M059J (cell line): ENCODE measurements around the gene BMAL1. TPM values are rescaled to one million over a fixed set of nuclear protein-coding genes. Genes with fewer than 3 reads are reported as not detected.
A peak's percentile ranks its signal among the peaks of the same experiment; 100 is the strongest.
"Not testable (repeated sequence)": the region's sequence is repeated elsewhere in the genome, so short reads cannot be mapped to it uniquely, and the experiment has no call there.

Experiments
- DNase-seq: peaks from one replicate; pipeline ENCODE4 v3.0.0-alpha.2; 2012; ENCODE audit warnings: low read depth
- total RNA-seq: library from RNA; depleted of rRNA; stranded (reverse); fragments of >200 nt; shearing (Covaris generic); gene quantifications from 2 replicates; pipeline ENCODE4 v1.2.3, GENCODE V29; 2014; rRNA removed

BMAL1 gene
- total RNA-seq, 1 experiment from 2014 or later, result 34.0 TPM

DNA sequence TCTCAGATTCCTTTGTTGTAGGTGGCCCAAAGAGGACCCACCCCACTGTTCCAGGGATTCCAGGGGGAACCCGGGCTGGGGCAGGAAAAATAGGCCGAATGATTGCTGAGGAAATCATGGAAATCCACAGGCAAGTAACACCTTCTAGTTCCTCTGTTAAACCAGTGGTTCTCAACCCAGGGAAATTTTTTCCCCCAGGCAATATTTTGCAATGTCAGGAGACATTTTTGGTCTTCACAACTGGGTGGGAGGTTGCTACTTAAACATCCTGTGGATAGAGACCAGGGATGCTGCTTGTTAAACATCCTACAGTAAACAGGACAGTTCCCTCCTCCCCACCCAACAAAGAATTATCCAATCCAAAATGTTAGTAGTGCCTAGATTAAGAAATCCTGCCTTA is 100.7 kb downstream of the BMAL1 start:
- no peak for DNase-seq

DNA sequence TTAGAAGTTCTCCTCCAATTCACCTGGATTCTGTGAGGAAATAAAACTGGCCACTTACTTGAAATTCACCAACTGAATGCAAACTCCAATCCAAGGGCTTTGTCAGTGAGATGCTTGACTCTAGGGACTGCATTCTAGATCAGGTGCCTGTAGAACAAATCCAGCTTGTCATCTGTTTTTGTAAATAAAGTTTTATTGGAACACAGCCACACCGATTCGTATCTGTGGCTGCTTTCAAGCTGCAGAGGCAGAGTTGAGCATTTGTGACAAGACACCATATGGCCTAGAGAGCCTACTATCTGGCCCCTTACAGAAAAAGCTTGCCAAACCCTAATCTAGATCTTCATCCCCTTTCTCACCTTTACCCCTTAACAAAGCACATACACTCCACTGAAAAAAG is 103.1 kb downstream of the BMAL1 start:
- no peak for DNase-seq

DNA sequence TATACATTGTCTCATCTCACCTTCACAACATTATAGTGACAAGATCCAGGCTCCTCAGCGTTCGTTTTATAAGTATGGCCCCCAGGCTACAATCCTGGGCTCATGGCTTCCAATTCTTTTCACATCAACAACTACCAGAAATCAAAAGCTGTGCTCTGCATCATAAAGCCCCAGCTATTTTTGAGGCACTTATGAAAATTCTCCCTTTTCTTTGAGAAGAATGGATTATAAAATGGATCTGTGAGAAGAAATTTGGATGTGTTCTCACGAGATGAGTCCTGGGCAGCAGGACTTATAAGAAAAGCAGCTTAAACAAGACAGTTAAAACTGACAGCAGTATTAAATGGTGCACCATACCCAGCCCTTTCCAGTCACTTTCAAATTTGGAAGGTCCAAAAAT is 105.2 kb downstream of the BMAL1 start:
- no peak for DNase-seq

DNA sequence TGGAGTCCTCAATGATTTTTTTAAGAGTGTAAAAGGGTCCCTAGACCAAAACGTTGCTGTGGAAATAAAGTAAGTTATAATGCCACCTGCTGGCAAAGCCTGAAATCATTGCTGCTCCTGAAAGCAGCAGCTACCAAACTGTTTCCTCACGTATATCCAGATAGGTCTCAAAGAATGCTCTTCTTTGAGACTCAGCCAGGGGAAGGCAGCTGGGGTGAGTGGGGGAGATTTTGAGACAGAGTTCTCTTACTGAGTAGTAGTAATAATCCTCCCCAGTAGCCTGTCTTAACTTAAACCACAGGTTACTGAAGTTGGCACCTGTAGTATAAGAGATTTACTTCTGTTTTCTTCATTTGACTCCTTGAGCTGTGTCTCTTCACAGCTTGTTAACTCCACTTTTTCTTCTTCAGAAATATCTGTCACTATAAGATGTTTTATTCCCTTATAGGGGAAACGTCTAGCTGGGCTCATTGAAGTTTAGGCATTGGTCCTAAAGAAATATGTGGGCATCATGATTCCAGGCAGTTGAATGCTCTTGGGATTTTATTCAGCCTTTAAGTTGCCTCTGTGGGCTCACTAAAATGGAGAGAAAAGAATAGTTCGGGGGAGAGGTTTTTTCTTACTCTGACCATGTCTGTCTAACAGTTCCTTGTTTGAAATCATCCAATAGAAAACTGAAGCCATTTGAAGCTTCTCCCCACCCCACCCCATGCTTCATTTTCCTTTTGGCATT is 107.5 kb downstream of the BMAL1 start:
- peak; percentile 47 for DNase-seq

DNA sequence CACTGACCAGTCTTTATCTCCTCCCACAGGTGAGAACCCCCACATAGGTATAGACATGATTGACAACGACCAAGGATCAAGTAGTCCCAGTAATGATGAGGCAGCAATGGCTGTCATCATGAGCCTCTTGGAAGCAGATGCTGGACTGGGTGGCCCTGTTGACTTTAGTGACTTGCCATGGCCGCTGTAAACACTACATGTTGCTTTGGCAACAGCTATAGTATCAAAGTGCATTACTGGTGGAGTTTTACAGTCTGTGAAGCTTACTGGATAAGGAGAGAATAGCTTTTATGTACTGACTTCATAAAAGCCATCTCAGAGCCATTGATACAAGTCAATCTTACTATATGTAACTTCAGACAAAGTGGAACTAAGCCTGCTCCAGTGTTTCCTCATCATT is 109.0 kb downstream of the BMAL1 start:
- DNase-seq, result no peak

DNA sequence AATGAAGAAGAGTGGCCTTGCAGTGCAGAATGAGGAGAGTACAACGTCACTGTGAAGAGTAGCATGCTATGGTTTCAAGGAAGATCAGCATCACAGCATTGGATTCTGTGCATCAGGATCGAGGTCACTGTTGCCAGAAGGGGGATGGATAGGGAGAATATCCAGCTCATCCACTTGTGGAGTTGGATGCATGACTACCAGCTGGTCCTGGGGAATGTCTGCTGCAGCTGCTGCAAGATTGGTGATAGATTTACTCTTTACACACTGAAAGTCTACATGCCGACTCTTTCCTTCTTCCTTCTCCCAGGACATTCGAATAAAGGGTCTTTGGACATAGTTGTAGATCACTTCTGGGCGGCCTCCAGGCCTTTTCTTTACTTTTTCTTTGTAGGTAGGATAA is 111.2 kb downstream of the BMAL1 start:
- DNase-seq, result no peak

DNA sequence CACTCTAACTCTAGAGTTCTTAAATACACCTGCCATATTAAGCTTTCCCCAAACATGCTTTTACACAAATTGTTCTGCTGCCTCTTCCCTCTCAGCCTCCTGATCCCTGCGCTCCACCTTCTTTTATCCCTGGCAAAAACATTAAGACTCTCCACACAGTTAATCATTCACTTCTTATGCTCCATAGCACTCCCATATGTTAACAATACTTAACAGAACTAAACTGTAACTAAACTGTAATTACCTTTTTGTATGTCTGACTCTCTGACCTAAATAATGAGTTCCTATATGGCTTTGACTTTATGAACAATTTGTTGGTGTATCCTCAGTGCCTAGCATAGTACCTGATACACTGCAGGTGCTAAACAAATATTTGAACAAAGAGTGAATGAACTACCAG is 113.6 kb downstream of the BMAL1 start:
- DNase-seq, result no peak

DNA sequence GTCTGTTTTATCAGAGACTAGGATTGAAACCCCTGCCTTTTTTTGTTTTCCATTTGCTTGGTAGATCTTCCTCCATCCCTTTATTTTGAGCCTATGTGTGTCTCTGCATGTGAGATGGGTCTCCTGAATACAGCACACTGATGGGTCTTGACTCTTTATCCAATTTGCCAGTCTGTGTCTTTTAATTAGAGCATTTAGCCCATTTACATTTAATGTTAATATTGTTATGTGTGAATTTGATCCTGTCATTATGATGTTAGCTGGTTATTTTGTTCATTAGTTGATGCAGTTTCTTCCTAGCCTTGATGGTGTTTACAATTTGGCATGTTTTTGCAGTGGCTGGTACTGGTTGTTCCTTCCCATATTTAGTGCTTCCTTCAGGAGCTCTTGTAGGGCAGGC is 120.7 kb downstream of the BMAL1 start:
- DNase-seq, result not testable (repeated sequence)

DNA sequence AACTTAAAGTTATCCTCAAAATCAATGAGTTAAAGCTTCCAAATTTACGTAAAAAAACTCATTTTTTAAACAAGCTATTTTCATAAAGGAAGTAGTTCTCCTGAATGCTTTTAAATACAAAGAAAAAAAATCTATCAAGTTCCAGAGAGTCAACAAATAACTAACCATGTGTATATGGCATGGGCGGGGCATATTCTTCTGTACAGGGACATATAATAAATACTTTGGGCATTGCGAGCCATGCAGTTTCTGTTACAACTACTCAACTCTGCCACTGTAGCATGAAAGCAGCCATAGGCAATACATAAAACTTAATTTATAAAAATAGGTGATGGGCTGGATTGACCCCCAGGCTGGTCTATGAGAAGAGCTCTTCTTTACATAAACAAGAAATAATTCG is 127.6 kb downstream of the BMAL1 start:
- DNase-seq, result no peak

DNA sequence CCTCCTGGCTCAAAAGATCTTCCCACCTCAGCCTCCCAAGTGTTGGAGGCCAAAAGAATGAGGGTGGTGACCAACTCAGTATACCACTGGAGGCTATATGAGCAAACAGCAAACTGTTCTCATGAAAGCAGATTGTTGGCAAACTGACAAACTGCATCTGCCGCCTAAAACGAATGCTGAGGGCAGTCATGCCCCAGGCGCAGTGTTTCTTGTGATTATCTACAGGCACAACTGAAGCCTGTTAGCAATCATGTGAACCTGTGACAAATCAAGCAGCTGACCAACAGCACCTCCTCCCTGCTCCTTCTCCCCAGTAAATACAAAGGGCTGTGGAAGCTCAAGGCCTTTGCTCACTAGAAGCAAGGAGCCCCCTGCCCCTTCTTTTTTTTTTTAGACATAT is 137.6 kb downstream of the BMAL1 start:
- peak; percentile 25 for DNase-seq

DNA sequence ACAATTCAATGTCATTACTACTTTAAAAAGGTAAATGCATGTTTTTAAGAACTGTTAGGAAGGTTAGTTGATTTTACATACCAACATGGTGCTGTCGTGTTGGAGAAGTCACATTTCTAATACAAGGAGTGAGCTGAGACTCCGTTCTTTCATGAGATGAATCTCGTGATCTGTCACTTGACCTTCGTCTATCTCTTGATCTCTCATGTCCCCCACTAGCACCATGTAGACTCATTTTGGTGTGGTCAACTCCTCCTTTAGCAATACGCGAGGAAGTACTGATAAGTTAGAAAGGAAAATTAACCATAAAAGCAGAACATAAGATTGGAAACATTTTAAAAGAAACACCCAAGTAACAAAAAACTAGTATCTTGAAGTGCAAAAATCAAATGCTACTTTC is 144.0 kb downstream of the BMAL1 start:
- no peak for DNase-seq

DNA sequence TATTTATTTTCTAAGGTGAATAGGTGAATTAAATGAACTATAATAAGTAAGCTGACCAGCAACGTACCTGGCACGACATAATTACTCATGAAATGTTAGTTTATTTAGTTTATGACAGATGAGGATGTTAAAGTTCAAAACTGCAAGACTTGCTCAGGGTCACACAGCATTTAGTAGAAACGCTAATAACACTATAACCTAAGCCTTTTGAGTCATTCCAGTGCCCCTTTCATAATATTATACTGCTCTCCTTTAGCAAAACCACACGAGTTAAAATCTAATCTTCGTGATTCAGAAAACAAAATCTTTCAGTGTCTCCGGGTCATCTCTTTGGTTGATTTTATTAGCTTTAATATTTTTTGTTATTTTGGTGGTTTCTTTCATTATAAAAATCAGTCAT is 145.8 kb downstream of the BMAL1 start:
- no peak for DNase-seq

DNA sequence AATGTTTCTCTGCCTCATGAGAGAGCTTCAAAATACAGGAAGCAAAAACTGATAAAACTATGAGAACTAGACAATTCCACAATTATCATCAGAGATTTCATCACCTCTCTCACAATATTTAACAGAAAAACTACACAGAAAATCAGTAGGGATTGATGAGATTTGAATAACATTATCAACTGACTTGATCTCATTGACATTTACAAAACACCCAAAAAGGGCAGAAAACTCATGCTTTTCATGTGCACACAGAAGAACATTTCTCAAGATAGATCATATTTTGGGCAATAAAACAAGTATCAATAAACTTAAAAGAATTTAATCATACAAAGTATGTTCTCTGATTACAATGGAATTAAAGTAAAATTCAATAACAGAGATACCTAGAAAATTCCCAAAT is 149.8 kb downstream of the BMAL1 start:
- no peak for DNase-seq

DNA sequence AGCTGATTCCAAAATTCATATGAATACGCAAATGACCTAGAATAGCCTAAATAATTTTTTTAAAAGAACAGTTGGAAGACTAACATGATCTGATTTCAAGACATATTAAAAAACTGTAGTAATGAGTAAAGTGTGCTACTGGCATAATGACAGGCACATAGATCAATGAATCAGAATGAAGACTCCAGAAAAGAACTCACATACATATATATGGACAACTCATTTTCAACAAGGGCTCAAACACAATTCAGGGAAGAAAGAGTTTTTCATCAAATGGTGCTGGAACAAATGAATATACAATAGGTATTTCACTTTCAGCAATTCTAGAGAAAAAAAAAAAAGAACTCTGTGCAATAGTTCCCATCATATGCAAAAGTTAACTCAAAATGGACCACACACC is 151.7 kb downstream of the BMAL1 start:
- DNase-seq, result no peak

DNA sequence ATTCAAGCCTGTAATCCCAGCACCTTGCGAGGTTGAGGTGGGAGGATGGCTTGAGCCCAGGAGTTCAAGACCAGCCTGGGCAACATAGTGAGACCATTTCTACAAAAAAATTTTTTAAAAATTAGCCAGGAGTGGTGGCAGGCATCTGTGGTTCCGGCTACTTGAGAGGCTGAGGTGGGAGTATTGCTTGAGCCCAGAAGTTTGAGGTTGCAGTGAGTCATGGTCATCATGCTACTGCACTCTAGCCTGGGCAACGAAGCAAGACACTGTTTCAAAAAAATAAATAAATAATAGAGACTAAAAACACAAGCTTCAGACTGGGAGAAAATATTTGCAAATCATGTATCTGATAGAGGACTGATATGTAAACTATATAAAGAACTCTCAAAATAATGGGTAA is 152.2 kb downstream of the BMAL1 start:
- DNase-seq, result peak; percentile 49

DNA sequence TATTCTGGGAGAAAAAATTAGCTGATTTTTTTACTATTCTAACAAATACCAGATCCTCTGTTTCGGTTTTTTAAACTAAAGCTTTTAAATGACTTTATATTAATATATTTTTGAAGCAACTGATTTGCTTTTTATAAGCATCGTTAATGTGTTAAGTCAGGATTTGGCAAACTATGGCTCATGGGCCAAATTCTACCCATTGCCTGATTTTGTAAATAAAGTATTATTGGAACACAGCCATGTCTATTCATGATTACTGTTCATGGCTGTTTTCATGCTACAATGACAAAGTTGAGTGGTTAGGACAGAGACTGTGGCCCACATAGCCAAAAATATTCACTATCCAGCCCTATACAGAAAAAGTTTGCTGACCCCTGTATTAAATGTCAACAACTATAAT is 155.8 kb downstream of the BMAL1 start:
- no peak for DNase-seq

DNA sequence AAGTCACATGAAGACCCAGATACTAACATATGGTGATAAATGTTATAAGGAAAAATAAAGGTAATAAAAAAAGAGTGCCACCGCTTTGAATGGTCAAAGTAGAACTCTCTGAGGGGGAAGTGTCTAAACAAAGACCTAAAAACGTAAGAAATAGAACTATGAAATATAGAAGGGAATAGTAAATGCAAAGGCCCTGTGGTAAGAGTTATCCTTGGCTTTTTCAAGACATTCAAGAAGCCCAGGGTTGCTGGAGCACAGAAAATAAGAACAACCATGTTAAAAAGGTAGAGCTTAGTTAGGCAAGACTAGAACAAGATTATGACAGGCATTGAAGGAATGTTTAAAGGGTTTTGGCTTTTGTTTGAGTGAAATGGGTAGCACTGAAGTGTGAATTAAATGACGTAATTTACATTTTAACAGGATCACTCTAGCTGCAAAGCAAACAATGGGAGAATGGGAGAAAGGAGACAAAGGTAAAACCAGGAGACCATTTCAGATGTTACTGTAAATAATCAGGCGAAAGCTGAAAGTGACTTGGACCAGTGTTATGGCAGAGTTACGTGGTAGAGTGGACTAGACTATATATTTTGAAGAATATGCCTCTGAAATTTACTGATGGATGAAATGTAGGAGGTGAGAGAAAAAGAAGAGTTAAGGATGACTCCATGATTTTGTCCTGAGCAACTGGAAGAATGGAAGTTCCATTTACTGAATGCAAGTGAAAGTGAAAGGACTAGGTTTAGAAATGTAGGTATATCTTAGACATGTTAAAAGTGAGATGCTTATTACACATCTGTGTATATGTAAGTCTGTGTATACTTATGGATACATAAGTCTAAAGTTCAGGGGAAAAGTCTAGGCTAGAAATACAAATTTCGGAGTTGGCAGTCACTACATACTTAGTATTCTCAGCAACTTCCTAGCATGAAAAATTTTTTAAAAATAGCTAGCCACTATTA is 156.9 kb downstream of the BMAL1 start:
- no peak for DNase-seq

DNA sequence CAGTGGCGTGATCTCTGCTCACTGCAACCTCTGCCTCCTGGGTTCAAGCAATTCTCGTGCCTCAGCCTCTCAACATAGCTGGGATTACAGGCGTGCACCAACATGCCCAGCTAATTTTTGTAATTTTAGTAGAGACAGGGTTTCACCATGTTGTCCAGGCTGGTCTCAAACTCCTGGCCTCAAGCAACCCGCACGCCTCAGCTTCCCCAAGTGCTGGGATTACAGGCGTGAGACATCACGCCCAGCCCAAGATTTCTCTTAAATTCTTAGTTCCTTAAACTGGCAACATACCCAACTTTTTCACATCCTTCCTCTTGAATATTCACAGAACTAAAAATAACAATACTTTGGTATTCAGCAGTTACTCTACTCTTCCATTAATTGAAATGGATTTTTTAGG is 159.2 kb downstream of the BMAL1 start:
- not testable (repeated sequence) for DNase-seq

Other genes starting within 250 kb of the BMAL1 start
- gene BTBD10, start 185.4 kb downstream of the BMAL1 start, total RNA-seq, result 49.9 and 65.4 TPM in 2 replicates
- gene PTH, start 218.2 kb downstream of the BMAL1 start, total RNA-seq, result not detected in 2 replicates